ENCODE data around the gene TRIM27.
A peak's percentile ranks its signal among the peaks of the same experiment; 100 is the strongest.

DNA sequence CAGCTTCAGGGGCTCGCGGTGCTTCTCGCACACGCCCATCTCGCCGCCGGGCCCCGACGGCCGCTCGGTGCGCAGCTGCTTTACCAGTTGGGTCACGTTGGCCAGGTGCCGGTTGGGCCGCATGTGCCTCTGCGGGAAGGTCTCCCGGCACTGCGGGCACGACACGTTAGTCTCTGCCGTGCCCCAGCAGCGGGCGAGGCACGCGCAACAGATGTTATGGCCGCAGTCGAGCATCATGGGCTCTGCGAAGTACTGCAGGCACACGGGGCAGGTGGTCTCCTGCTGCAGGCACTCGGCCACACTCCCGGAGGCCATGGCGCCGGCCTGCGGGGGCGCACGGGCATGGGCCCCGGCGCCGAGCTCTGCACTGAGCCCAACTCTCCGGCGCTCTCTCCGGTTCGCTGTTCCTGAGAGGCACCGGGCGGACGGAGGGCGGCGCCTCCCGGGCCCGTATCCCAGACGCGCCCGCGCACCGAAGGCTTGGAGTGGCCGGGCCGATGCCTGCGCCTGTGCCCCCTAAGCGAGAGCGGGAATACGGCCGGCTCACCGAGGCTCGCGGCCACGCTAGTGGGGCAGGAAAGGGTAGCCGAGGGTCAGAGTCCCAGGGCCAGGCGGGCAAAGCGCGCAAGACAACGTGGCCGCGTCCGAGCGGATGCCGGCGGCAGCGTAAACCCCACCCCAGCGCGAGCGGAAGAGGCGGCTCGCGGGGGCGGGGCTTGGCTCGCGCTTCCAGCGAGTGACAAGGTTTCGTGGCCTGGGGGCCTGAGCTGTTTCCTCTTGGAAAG, at the start of gene TRIM27:
- TF ChIP-seq SIN3A (IDR thresholded peaks at IDR 0.05; ENCODE audit: low read depth, low read length) (no peak), POLR2A (IDR thresholded peaks at IDR 0.05; ENCODE audit: low read depth, low read length) (peak; percentile 88), MXI1 (IDR thresholded peaks at IDR 0.05; ENCODE audit: low read depth, low read length) (peak; percentile 91), TAF1 (IDR thresholded peaks at IDR 0.05; ENCODE audit: borderline replicate concordance, low read depth, low read length) (peak; percentile 81), ZNF274 (IDR thresholded peaks at IDR 0.05; ENCODE audit: insufficient read depth, insufficient read length) (no peak), JUND (IDR thresholded peaks at IDR 0.05; ENCODE audit: low read depth, low read length) (no peak)
- TF ChIP-seq, protein P1, sequence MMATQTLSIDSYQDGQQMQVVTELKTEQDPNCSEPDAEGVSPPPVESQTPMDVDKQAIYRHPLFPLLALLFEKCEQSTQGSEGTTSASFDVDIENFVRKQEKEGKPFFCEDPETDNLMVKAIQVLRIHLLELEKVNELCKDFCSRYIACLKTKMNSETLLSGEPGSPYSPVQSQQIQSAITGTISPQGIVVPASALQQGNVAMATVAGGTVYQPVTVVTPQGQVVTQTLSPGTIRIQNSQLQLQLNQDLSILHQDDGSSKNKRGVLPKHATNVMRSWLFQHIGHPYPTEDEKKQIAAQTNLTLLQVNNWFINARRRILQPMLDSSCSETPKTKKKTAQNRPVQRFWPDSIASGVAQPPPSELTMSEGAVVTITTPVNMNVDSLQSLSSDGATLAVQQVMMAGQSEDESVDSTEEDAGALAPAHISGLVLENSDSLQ (IDR thresholded peaks at IDR 0.05), result 0 out of 2 replicates have a peak, but pooled peaks have one; percentile 30
